K562 (cell line): ENCODE measurements around the gene AQP5. TPM values are rescaled to one million over a fixed set of nuclear protein-coding genes. Genes with fewer than 3 reads are reported as not detected.

Source experiments
- ARNT ChIP-seq, 2 experiments: fragments of 450-650 bp; IDR thresholded peaks; 2 replicates each; pipeline ENCODE4 v1.6.1; 2016; ENCODE audit warnings: mild to moderate bottlenecking in 1 of 2
- BCOR ChIP-seq: fragments of 450-650 bp; IDR thresholded peaks from 2 replicates; pipeline ENCODE4 v1.6.1; 2016
- BRD4 ChIP-seq: fragments of 200-600 bp; sonication (generic); IDR thresholded peaks from 2 replicates; pipeline ENCODE4 v1.6.1; 2017; ENCODE audit warnings: inconsistent platforms
- CREB1 ChIP-seq, 2 experiments: sonication (generic) in 1 of 2; formaldehyde crosslinking in 1 of 2; IDR thresholded peaks; 2 replicates each; pipeline versions ENCODE4 v1.6.1 to v1.8.0; 2012 to 2022; ENCODE audit warnings: inconsistent platforms in 1 of 2, mild to moderate bottlenecking in 1 of 2, missing genetic modification reagents in 1 of 2, moderate library complexity in 1 of 2
- DIDO1 ChIP-seq: fragments of 450-650 bp; IDR thresholded peaks from 2 replicates; pipeline ENCODE4 v1.6.1; 2016; ENCODE audit warnings: low read depth, missing biosample characterization, missing genetic modification characterization
- ETV5 ChIP-seq: sonication (generic); formaldehyde crosslinking; IDR thresholded peaks from 2 replicates; pipeline ENCODE4 v1.4.0; 2020; ENCODE audit warnings: low read depth, mild to moderate bottlenecking, missing genetic modification reagents
- FOXK1 ChIP-seq: sonication (generic); formaldehyde crosslinking; IDR thresholded peaks from 2 replicates; pipeline ENCODE4 v1.8.0; 2022; ENCODE audit warnings: missing genetic modification reagents, mild to moderate bottlenecking, borderline replicate concordance
- HDAC8 ChIP-seq: fragments of 450-650 bp; IDR thresholded peaks from 2 replicates; pipeline ENCODE4 v1.6.1; 2016; ENCODE audit warnings: mild to moderate bottlenecking, missing genetic modification characterization, moderate library complexity, missing compliant biosample characterization
- JUN ChIP-seq, 2 experiments: sonication (generic) in 1 of 2; formaldehyde crosslinking in 1 of 2; IDR thresholded peaks; 2 replicates each; pipeline versions ENCODE4 v1.6.1 to v1.8.0; 2012 to 2022; ENCODE audit warnings: borderline replicate concordance in 2 of 2, mild to moderate bottlenecking in 2 of 2, improper control_type of control experiment in 1 of 2, low read depth in 1 of 2, low read length in 1 of 2, missing genetic modification reagents in 1 of 2
- MCM3 ChIP-seq: fragments of 450-650 bp; IDR thresholded peaks from 2 replicates; pipeline ENCODE4 v1.6.1; 2016
- MYC ChIP-seq, 2 experiments: fragments of 250-450 bp in 1 of 2; sonication (Bioruptor Pico) in 1 of 2; IDR thresholded peaks; 2 replicates each; pipeline versions ENCODE4 v1.5.1 to v1.6.1; 2012 to 2021; ENCODE audit warnings: low read depth in 2 of 2, borderline replicate concordance in 1 of 2, improper control_type of control experiment in 1 of 2, low read length in 1 of 2, mild to moderate bottlenecking in 1 of 2, moderate library complexity in 1 of 2
- NCOR1 ChIP-seq: fragments of 450-650 bp; IDR thresholded peaks from 2 replicates; pipeline ENCODE4 v1.6.1; 2016; ENCODE audit warnings: mild to moderate bottlenecking, moderate library complexity
- NR2C1 ChIP-seq, 2 experiments: fragments of 450-650 bp; IDR thresholded peaks; 2 replicates each; pipeline ENCODE4 v1.6.1; 2017; ENCODE audit warnings: mild to moderate bottlenecking in 2 of 2, antibody characterized with exemption in 1 of 2, inconsistent platforms in 1 of 2, missing compliant biosample characterization in 1 of 2, missing genetic modification characterization in 1 of 2
- POLR2B ChIP-seq: fragments of 450-650 bp; IDR thresholded peaks from 2 replicates; pipeline ENCODE4 v1.6.1; 2018; ENCODE audit warnings: low read depth; ENCODE audit not compliant: partially characterized antibody
- POLR3G ChIP-seq: IDR thresholded peaks from 2 replicates; pipeline ENCODE4 v1.6.1; 2011; ENCODE audit not compliant: insufficient read length, insufficient replicate concordance; ENCODE audit errors: extremely low read depth
- TRIM24 ChIP-seq, 2 experiments: fragments of 450-650 bp; IDR thresholded peaks; 2 replicates each; pipeline ENCODE4 v1.6.1; 2016
- ZNF253 ChIP-seq: fragments of 250-450 bp; sonication (Bioruptor Pico); conservative IDR thresholded peaks from 2 replicates; pipeline ENCODE4 v1.6.1; 2021; ENCODE audit warnings: mild to moderate bottlenecking
- ZNF766 ChIP-seq: fragments of 200-800 bp; sonication (Bioruptor generic); conservative IDR thresholded peaks from 2 replicates; pipeline ENCODE4 v1.6.1; 2016; ENCODE audit warnings: missing genetic modification characterization, missing compliant biosample characterization
- polyA plus RNA-seq, 8 experiments: library from polyadenylated mRNA; depleted of rRNA in 4 of 8; stranded (reverse) in 5 of 8; unstranded in 3 of 8; fragments of >200 nt; fragmentation: Nextera tagmentation in 2 of 8; fragmentation: Illumina TruSeq in 1 of 8; extraction: Ambion mirVana in 2 of 8; extraction: Trizol in 1 of 8; gene quantifications; 2 replicates each; pipeline versions ENCODE4 v1.2.1 to v1.2.3, GENCODE V29; 2011 to 2014; ENCODE audit warnings: inconsistent platforms in 1 of 8, missing spikeins in 1 of 8
- total RNA-seq, 7 experiments: library from RNA; depleted of rRNA in 6 of 7; stranded (reverse); fragments of >200 nt in 6 of 7; fragmentation: Illumina TruSeq in 2 of 7; extraction: Trizol in 2 of 7; gene quantifications; 2 replicates each; pipeline versions ENCODE4 v1.2.1 to v1.2.3, GENCODE V29; 2011 to 2021; ENCODE audit warnings: low replicate concordance in 1 of 7
- TF ChIP-seq, protein P1 (sequence below): sonication (generic); formaldehyde crosslinking; IDR thresholded peaks from 2 replicates; pipeline ENCODE4 v1.9.0; 2022; ENCODE audit warnings: mild to moderate bottlenecking, missing genetic modification reagents
- TF ChIP-seq, protein P2 (sequence below): fragments of 250-450 bp; sonication (Bioruptor Pico); IDR thresholded peaks from 2 replicates; pipeline ENCODE4 v1.8.0; 2022; ENCODE audit warnings: inconsistent platforms
- TF ChIP-seq, protein P3 (sequence below): fragments of 450-650 bp; IDR thresholded peaks from 2 replicates; pipeline ENCODE4 v1.6.1; 2016
- TF ChIP-seq, protein P4 (sequence below): fragments of 250-450 bp; sonication (Bioruptor Pico); IDR thresholded peaks from 2 replicates; pipeline ENCODE4 v1.4.0; 2020; ENCODE audit warnings: borderline replicate concordance

Gene AQP5
- total and polyA plus RNA-seq, 9 of the 15 experiments (the other 6 are each of a cell fraction or from before 2014, with no cell fraction given), result not detected

DNA sequence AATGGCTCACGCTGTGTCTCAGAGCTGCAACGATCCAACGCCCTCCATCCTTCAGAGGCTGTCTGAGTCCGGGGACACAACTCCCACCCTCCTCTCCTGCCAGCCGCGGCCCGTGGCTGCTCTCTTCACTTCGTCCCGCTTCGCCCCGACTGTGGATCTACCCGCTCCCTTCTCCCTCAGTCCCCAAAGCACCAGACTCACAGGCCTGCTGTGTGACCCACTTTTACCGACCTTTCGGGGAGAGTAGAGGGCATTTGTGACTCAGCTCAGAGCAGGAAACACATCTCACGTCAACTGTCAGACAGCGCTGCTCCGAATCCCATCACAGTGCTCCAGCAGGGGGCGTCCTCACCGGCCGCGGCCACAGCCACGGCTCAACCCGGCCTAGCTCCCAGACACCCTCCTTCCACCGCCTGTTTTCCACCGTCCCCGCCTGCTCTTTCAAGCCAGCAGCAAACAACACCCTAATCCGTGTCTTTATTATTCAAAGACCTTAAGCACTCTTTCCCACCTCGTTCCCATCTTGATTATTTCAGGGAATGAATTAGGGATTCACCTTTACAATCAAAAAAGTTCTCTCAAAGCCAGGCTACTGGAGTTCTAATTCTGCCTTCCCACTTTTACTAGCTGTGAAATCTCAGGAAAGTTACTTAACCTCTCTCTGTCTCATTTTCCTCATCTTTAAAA lies 16.1 kb upstream of the AQP5 start (continued):
- TF ChIP-seq, protein P1, sequence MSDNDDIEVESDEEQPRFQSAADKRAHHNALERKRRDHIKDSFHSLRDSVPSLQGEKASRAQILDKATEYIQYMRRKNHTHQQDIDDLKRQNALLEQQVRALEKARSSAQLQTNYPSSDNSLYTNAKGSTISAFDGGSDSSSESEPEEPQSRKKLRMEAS (CRISPR knock-in tag), result peak; percentile 54
- TF ChIP-seq, protein P2, sequence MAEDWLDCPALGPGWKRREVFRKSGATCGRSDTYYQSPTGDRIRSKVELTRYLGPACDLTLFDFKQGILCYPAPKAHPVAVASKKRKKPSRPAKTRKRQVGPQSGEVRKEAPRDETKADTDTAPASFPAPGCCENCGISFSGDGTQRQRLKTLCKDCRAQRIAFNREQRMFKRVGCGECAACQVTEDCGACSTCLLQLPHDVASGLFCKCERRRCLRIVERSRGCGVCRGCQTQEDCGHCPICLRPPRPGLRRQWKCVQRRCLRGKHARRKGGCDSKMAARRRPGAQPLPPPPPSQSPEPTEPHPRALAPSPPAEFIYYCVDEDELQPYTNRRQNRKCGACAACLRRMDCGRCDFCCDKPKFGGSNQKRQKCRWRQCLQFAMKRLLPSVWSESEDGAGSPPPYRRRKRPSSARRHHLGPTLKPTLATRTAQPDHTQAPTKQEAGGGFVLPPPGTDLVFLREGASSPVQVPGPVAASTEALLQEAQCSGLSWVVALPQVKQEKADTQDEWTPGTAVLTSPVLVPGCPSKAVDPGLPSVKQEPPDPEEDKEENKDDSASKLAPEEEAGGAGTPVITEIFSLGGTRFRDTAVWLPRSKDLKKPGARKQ (CRISPR knock-in tag), result peak; percentile 75; the same call in 1 of the 2 replicates
- TF ChIP-seq NCOR1 (no peak), ZNF253 (no peak), HDAC8 (tag) (no peak), FOXK1 (CRISPR knock-in tag) (no peak), DIDO1 (tag) (no peak), MCM3 (no peak), BRD4 (no peak), TRIM24 (IDR thresholded peaks at IDR 0.05) (peak in 1 of 2 experiments; percentile 38; a peak in 1 of 4 replicates), MYC (IDR thresholded peaks at IDR 0.05; ENCODE audit: low read depth, low read length) (peak; percentile 56), MYC (CRISPR knock-in tag; IDR thresholded peaks at IDR 0.05; ENCODE audit: borderline replicate concordance, low read depth) (no peak), JUN (IDR thresholded peaks at IDR 0.05; ENCODE audit: borderline replicate concordance, low read depth, low read length) (peak; percentile 49; the same call in 1 of the 2 replicates), JUN (CRISPR knock-in tag; IDR thresholded peaks at IDR 0.05; ENCODE audit: borderline replicate concordance) (no peak), POLR2B (no peak), ARNT (IDR thresholded peaks at IDR 0.05) (peak in 1 of 2 experiments; percentile 45; a peak in 1 of 4 replicates), ETV5 (CRISPR knock-in tag) (peak; percentile 49; the same call in 1 of the 2 replicates), BCOR (peak; percentile 59; the same call in 1 of the 2 replicates), POLR3G (no peak), NR2C1 (IDR thresholded peaks at IDR 0.05) (no peak), NR2C1 (tag; IDR thresholded peaks at IDR 0.05) (0 out of 2 replicates have a peak, but pooled peaks have one; percentile 22), CREB1 (IDR thresholded peaks at IDR 0.05) (no peak; the same call in 1 of the 2 replicates), CREB1 (CRISPR knock-in tag; IDR thresholded peaks at IDR 0.05) (peak; percentile 56; the same call in 1 of the 2 replicates), ZNF766 (CRISPR knock-in tag) (0 out of 2 replicates have a peak, but pooled peaks have one; percentile 37)
- TF ChIP-seq, protein P3, sequence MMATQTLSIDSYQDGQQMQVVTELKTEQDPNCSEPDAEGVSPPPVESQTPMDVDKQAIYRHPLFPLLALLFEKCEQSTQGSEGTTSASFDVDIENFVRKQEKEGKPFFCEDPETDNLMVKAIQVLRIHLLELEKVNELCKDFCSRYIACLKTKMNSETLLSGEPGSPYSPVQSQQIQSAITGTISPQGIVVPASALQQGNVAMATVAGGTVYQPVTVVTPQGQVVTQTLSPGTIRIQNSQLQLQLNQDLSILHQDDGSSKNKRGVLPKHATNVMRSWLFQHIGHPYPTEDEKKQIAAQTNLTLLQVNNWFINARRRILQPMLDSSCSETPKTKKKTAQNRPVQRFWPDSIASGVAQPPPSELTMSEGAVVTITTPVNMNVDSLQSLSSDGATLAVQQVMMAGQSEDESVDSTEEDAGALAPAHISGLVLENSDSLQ, result peak; percentile 94
- TF ChIP-seq, protein P4, sequence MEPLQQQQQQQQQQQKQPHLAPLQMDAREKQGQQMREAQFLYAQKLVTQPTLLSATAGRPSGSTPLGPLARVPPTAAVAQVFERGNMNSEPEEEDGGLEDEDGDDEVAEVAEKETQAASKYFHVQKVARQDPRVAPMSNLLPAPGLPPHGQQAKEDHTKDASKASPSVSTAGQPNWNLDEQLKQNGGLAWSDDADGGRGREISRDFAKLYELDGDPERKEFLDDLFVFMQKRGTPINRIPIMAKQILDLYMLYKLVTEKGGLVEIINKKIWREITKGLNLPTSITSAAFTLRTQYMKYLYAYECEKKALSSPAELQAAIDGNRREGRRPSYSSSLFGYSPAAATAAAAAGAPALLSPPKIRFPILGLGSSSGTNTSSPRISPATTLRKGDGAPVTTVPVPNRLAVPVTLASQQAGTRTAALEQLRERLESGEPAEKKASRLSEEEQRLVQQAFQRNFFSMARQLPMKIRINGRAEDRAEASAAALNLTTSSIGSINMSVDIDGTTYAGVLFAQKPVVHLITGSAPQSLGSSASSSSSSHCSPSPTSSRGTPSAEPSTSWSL (CRISPR knock-in tag), result no peak
